Mucosa of rectum (tissue), 2 donors: ENCODE data around the gene TYRO3.
"Not testable (repeated sequence)": the region's sequence is repeated elsewhere in the genome, so short reads cannot be mapped to it uniquely, and the experiment has no call there.

ENCODE experiments used
- H3K27ac ChIP-seq, 2 donors: one replicate each; pipeline ENCODE4 v1.7.0; 2013; ENCODE audit warnings: inconsistent platforms in 2 of 2, low read depth in 2 of 2, low read length in 2 of 2
- H3K27me3 ChIP-seq, 2 donors: one replicate each; pipeline ENCODE4 v1.7.0; 2013; ENCODE audit warnings: low read length in 2 of 2; ENCODE audit not compliant: control insufficient read depth in 2 of 2, insufficient read depth in 2 of 2
- H3K36me3 ChIP-seq, 2 donors: one replicate each; pipeline ENCODE4 v1.7.0; 2013; ENCODE audit warnings: low read length in 2 of 2; ENCODE audit not compliant: control insufficient read depth in 2 of 2, insufficient read depth in 2 of 2
- H3K4me1 ChIP-seq, 2 donors: one replicate each; pipeline ENCODE4 v1.7.0; 2013; ENCODE audit warnings: low read length in 2 of 2, mild to moderate bottlenecking in 1 of 2; ENCODE audit not compliant: control insufficient read depth in 2 of 2, insufficient read depth in 2 of 2
- H3K4me3 ChIP-seq, 2 donors: one replicate each; pipeline ENCODE4 v1.7.0; 2013; ENCODE audit warnings: low read length in 2 of 2
- H3K9ac ChIP-seq, 2 donors: one replicate each; pipeline ENCODE4 v1.7.0; 2013; ENCODE audit warnings: low read length in 2 of 2, low read depth in 1 of 2, mild to moderate bottlenecking in 1 of 2
- H3K9me3 ChIP-seq, 2 donors: one replicate each; pipeline ENCODE4 v1.7.0; 2013; ENCODE audit warnings: low read length in 2 of 2; ENCODE audit not compliant: control insufficient read depth in 2 of 2
- donor health status: healthy.
- donor health status: Normal muscosa, but diverticular disease.

Gene TYRO3

GRCh38 chr15:41585127-41586047 lies 26.4 kb downstream of the TYRO3 start:
- H3K9me3 ChIP-seq = no peaks in the 10 kb centered on the region
- no peaks in the 10 kb centered on the region for H3K36me3 ChIP-seq
- H3K4me3 ChIP-seq = peak overlapping the region; percentile 64 to 67
- H3K4me1 ChIP-seq = peaks cover 0 to 5% of the 10 kb centered on the region in 2 donors
- no peak overlapping the region for H3K27ac ChIP-seq
- H3K9ac ChIP-seq = peak overlapping the region; percentile 47 to 48
- peaks cover 0 to 8% of the 10 kb centered on the region in 2 donors for H3K27me3 ChIP-seq

GRCh38 chr15:41586531-41587282 lies 27.7 kb downstream of the TYRO3 start:
- not testable (repeated sequence) for H3K4me3 ChIP-seq, H3K9ac ChIP-seq, H3K27ac ChIP-seq, H3K36me3 ChIP-seq, H3K27me3 ChIP-seq, H3K9me3 ChIP-seq, H3K4me1 ChIP-seq

- H3K27me3 ChIP-seq, H3K9me3 ChIP-seq, H3K4me3 ChIP-seq, H3K9ac ChIP-seq, H3K36me3 ChIP-seq, H3K27ac ChIP-seq, H3K4me1 ChIP-seq: not testable (repeated sequence)
Measured at GRCh38 chr15:41589018-41589417, 30.0 kb downstream of the TYRO3 start.

- H3K36me3 ChIP-seq, H3K27ac ChIP-seq, H3K4me1 ChIP-seq, H3K4me3 ChIP-seq, H3K9me3 ChIP-seq, H3K27me3 ChIP-seq, H3K9ac ChIP-seq: not testable (repeated sequence)
Measured at GRCh38 chr15:41589571-41589970, 30.6 kb downstream of the TYRO3 start.

GRCh38 chr15:41591217-41591616 lies 32.2 kb downstream of the TYRO3 start:
- not testable (repeated sequence) for H3K9ac ChIP-seq, H3K27me3 ChIP-seq, H3K4me1 ChIP-seq, H3K36me3 ChIP-seq, H3K4me3 ChIP-seq, H3K9me3 ChIP-seq, H3K27ac ChIP-seq

DNA sequence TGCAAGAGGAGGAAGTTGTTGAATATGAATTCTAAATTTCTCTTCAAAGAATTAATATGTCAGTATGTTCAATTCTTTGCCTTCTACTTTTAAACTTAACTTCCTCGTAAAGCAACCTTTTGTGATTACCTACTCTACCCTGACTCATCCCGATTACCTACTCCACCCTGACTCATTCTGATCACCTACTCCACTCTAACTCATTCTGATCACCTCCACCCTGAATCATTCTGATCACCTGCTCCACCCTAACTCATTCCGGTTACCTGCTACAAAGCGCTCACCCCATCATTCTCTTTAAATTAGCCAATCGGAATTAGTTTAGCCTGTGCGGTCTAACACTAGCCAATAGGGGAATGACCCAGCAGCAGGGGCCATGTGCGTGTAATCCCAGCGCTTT lies 33.7 kb downstream of the TYRO3 start:
- not testable (repeated sequence) for H3K4me1 ChIP-seq, H3K9ac ChIP-seq, H3K4me3 ChIP-seq, H3K27me3 ChIP-seq, H3K27ac ChIP-seq, H3K9me3 ChIP-seq, H3K36me3 ChIP-seq

GRCh38 chr15:41594801-41595746 lies 36.1 kb downstream of the TYRO3 start:
- H3K36me3 ChIP-seq = no peaks in the 10 kb centered on the region
- H3K27ac ChIP-seq = no peak overlapping the region
- no peak overlapping the region for H3K4me3 ChIP-seq

GRCh38 chr15:41596972-41597371 lies 38.0 kb downstream of the TYRO3 start:
- no peak overlapping the region for H3K27ac ChIP-seq
- peaks cover 0 to 3% of the 10 kb centered on the region in 2 donors for H3K27me3 ChIP-seq
- H3K36me3 ChIP-seq = no peaks in the 10 kb centered on the region
- H3K9ac ChIP-seq = no peak overlapping the region
- H3K9me3 ChIP-seq = no peaks in the 10 kb centered on the region
- H3K4me3 ChIP-seq = no peak overlapping the region
- no peaks in the 10 kb centered on the region for H3K4me1 ChIP-seq

More at GRCh38 chr15:41594801-41595746, 36.1 kb downstream of the TYRO3 start:
- Histone ChIP-seq H3K9me3 (no peaks in the 10 kb centered on the region), H3K4me1 (no peaks in the 10 kb centered on the region), H3K9ac (no peak overlapping the region), H3K27me3 (no peaks in the 10 kb centered on the region)

- H3K27me3 ChIP-seq = peaks cover 2 to 3% of the 10 kb centered on the region in 2 donors
Measured at GRCh38 chr15:41597787-41598186, 38.8 kb downstream of the TYRO3 start.

More at GRCh38 chr15:41597787-41598186, 38.8 kb downstream of the TYRO3 start:
- Histone ChIP-seq H3K4me1 (no peaks in the 10 kb centered on the region), H3K9me3 (no peaks in the 10 kb centered on the region), H3K27ac (no peak overlapping the region), H3K9ac (no peak overlapping the region), H3K4me3 (no peak overlapping the region), H3K36me3 (no peaks in the 10 kb centered on the region)
